HG02763 (cell line): Measurements from ENCODE around the gene EXOC6B.

Experiments used
- ATAC-seq: cut with Tn5 transposase; IDR thresholded peaks from one replicate; pipeline ENCODE4 v1.9.1; 2021; ENCODE audit warnings: mild to moderate bottlenecking, moderate library complexity; ENCODE audit not compliant: unreplicated experiment

The EXOC6B gene

GRCh38 chr2:72830273-72830672 is 4.4 kb upstream of the EXOC6B start:
- no peak for ATAC-seq

- no peak for ATAC-seq
Measured at GRCh38 chr2:72828840-72829507, 3.1 kb upstream of the EXOC6B start.

- no peak for ATAC-seq
Measured at GRCh38 chr2:72827966-72828646, 2.3 kb upstream of the EXOC6B start.

- ATAC-seq: no peak
Measured at GRCh38 chr2:72827487-72827886, 1.7 kb upstream of the EXOC6B start.

GRCh38 chr2:72826156-72826477 is 284 bp upstream of the EXOC6B start:
- no peak for ATAC-seq

GRCh38 chr2:72824224-72824842 is 1.5 kb downstream of the EXOC6B start:
- ATAC-seq: no peak

GRCh38 chr2:72822794-72823193 is 3.0 kb downstream of the EXOC6B start:
- no peak for ATAC-seq

- ATAC-seq: no peak
Measured at GRCh38 chr2:72821983-72822382, 3.9 kb downstream of the EXOC6B start.

GRCh38 chr2:72821118-72821517 is 4.7 kb downstream of the EXOC6B start:
- ATAC-seq: no peak

GRCh38 chr2:72819501-72819900 is 6.3 kb downstream of the EXOC6B start:
- no peak for ATAC-seq

- no peak for ATAC-seq
Measured at GRCh38 chr2:72815655-72816278, 10.1 kb downstream of the EXOC6B start.

GRCh38 chr2:72813841-72814240 is 12.0 kb downstream of the EXOC6B start:
- ATAC-seq: no peak

GRCh38 chr2:72810165-72810564 is 15.7 kb downstream of the EXOC6B start:
- no peak for ATAC-seq

- no peak for ATAC-seq
Measured at GRCh38 chr2:72809095-72809494, 16.7 kb downstream of the EXOC6B start.

- no peak for ATAC-seq
Measured at GRCh38 chr2:72806280-72806945, 19.4 kb downstream of the EXOC6B start.

- no peak for ATAC-seq
Measured at GRCh38 chr2:72803626-72804320, 22.1 kb downstream of the EXOC6B start.

- ATAC-seq: no peak
Measured at GRCh38 chr2:72803151-72803550, 22.7 kb downstream of the EXOC6B start.

- ATAC-seq: no peak
Measured at GRCh38 chr2:72800492-72800891, 25.3 kb downstream of the EXOC6B start.

- ATAC-seq: no peak
Measured at GRCh38 chr2:72797740-72798139, 28.1 kb downstream of the EXOC6B start.

- ATAC-seq: no peak
Measured at GRCh38 chr2:72796766-72797165, 29.1 kb downstream of the EXOC6B start.

- ATAC-seq: no peak
Measured at GRCh38 chr2:72794572-72794971, 31.3 kb downstream of the EXOC6B start.
